Adrenal gland (tissue), 5 donors: Measurements from ENCODE around the gene TP73.

Source experiments
- CTCF ChIP-seq, 6 experiments: fragments of 450-650 bp in 4 of 6; fragments of 200-600 bp in 2 of 6; sonication (generic) in 1 of 6; IDR thresholded peaks; 1 replicate in 5 of 6; 2 replicates in 1 of 6; pipeline versions ENCODE4 v1.5.1 to v1.8.0; 2016 to 2021; ENCODE audit warnings: antibody characterized with exemption in 6 of 6, mild to moderate bottlenecking in 2 of 6, moderate library complexity in 1 of 6
- POLR2A ChIP-seq, 2 donors: fragments of 450-650 bp; IDR thresholded peaks; one replicate each; pipeline ENCODE4 v1.6.1; 2017; ENCODE audit warnings: antibody characterized with exemption in 2 of 2, mild to moderate bottlenecking in 2 of 2, moderate library complexity in 1 of 2
- donor health status: DM: no; HTN: no; CAD: no.

GRCh38 chr1:3738943-3739342 is 86.6 kb downstream of the TP73 start:
- TF ChIP-seq POLR2A (IDR thresholded peaks at IDR 0.05) (no peak), CTCF (IDR thresholded peaks at IDR 0.05) (no peak)
